HL-60 (cell line): ENCODE measurements around the gene TMEM252.

ENCODE experiments used
- CTCF ChIP-seq: IDR thresholded peaks from one replicate; pipeline ENCODE4 v1.5.1; 2011; ENCODE audit warnings: low read length, control low read depth, inconsistent platforms; ENCODE audit not compliant: insufficient read depth
- GABPA ChIP-seq: IDR thresholded peaks from 2 replicates; pipeline ENCODE4 v1.6.1; 2012; ENCODE audit warnings: low read depth
- POLR2AphosphoS5 ChIP-seq: IDR thresholded peaks from 2 replicates; pipeline ENCODE4 v1.6.1; 2012; ENCODE audit warnings: low read depth
- REST ChIP-seq: IDR thresholded peaks from 2 replicates; pipeline ENCODE4 v1.6.1; 2012; ENCODE audit warnings: low read depth; ENCODE audit not compliant: insufficient replicate concordance

DNA sequence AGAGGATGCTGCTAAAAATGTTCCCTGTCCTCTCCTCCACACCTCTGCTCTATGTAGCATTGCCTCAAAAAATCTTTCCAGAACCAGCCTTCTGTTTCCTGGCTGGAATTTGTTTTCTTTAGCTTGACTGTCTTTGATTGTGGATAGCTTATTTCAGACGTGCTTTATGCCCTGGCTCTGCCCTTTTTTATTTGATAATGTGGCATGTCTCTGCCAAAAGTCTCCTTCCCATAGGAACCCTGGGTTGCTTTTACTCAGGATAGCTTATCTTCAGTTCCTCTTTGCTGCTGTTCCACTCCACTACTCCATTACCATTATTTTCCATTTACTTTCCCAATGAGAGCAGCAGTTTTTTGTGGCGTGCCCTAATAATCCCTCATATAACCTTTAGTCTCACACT lies 885 bp upstream of the TMEM252 start:
- no peak for TF ChIP-seq CTCF
- no peak for TF ChIP-seq REST
- no peak for TF ChIP-seq POLR2AphosphoS5
- no peak for TF ChIP-seq GABPA
